GM04503 (cell line): ENCODE measurements around the gene LCN2.
"Not testable (repeated sequence)": the region's sequence is repeated elsewhere in the genome, so short reads cannot be mapped to it uniquely, and the experiment has no call there.

Source experiments
- DNase-seq: peaks from one replicate; pipeline ENCODE4 v3.0.0-alpha.2; 2012; ENCODE audit warnings: low read depth

LCN2 gene

DNA sequence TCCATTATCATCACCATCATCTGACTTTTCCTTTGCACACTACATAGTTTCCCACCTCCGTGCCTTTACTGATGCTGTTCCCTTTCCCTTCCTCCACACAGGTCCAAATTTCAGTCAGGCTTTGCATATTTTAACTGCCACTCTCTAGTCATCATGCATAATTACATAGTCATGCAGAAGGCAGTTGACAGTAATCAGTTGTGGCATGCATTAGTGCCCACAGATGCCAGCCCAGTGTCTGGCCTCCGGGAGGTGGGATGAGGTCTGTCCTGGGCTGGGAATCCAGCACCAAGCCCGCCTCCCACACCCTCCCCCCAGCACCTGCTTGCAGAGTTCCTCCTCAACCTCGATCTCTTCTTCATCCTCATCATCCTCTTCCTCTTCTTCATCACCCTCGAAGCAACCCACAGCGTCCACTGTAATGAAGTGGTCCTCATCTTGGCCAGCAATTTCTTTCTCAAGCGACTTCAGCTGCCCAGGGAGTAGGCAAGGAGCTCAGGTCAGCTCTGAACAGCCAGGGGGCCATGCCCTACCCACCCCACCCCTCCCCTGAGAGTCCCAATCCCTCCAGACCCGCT lies 19.6 kb downstream of the LCN2 start:
- DNase-seq: no peak

DNA sequence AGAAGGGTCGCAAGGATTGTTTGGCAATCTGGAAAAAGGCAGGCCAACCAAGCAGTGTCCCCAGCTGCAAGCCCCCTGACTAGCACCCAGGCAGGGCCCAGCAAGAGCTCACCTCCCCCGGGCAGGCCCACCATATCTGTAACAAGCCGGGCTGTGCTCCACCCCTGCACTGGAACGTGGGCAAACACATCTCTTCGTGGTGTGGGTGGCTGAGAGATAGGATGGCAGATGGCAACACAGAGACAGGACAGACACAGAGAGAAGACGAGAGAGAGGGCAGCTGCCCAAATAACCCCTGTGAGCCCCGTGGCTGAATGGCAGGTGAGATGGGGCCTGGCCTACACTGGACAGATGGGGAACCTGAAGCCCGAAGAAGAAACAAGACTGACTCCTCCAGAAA lies 20.2 kb downstream of the LCN2 start:
- DNase-seq: no peak

DNA sequence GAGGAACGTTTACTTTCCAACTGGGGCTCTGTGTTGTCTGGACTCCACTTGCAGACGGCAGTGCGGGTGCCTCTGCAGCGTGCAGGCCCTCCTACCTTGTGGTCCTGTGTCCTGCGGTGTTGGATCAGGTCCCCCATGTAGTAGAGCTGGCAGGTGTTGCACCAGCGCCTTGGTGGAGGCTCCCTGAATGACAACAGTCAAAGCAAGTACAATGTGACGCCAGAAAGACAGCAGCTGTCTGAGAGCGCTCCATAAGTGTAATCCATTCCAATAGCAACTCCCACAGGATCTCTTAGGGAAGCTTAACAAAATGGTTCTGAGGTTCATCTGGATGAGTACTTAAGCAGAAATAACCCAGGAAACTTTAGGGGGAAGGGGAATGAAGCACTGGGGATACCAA lies 20.7 kb downstream of the LCN2 start:
- DNase-seq: no peak

DNA sequence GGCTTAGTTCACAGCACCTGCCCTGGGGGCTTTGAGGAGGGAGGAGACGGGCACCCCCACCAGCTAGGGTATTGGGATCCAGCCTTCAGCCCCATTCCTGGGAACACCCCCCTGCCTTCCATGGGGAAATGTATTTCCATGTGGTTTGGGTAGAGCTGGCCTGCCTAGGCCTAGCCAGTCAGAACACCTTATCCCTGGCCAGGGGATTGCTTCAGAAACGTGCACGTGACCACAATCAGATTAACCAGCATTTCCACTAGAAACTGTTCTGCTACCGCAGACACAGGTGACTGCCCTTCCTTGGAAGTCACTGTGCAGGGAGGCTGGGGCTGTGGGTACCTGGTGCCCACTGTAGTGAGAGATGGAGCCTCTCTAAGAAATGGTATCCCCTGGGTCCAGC lies 24.8 kb downstream of the LCN2 start:
- DNase-seq: no peak

DNA sequence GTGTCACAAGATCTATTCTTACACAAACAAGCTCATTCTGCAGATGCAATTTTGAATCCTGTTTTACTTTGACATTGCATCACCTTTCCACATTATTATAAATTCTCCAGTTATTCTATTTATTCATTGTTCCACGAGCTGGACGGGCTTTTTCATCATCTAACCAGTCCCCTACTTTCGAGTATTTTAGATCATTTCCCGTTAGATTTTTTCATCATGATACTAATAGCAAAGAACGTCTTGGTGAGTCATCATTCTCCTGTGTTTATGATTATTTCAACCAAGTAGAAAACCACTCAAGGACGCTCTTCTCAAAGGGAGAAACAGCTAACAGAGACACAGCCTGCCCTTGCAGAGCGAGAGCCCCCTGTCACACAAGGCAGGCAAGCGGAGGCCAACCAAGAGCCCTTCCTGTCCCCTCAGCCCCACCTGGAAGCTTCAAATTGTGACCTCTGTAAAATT lies 25.9 kb downstream of the LCN2 start:
- no peak for DNase-seq

DNA sequence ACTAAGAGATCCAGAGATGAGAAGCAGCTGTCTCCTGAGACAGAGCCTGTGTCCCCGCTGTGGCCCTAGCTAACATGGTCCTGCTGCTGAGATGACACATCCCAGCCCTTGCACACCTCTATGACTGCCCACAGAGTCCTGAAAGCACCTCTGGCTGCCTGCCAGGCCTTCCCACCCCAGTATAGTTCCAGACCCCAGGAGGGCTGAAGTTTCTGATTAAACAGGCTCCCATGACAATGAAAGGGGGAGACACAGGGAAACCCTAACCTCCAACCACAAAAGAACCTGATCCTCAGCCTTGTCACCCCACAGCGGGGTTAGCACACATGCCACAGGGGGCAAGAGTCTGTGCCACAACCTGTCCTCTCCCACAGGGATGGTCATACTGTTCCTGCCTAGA lies 26.5 kb downstream of the LCN2 start:
- no peak for DNase-seq

DNA sequence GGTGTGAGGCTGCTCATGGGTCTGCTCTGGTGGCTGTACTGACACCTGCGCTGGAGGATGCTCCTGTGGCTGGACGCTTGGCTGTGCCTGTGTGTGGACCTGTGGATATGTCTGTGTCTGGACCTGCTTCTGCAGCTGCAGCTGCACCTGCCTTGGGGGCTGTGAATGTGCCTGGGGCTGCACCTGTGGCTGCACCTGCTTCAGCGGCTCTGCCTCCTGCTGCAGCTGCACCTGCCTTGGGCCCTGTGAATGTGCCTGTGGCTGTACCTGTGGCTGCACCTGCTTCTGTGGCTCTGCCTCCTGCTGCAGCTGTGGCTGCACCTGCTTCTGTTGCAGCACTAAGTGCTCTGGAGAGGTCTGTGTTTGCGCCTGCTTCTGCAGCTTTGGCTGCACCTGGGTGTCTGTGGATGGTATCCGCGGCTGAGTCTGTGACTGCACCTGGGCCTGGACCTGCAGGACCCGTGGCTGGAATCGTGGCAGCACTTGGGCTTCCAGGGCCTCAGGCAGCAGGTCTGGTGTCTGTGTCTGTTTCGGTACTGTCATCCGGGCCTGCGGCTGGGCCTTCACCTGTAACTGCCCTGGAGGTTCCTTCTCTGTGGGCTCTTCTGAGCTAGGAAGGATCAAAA lies 29.7 kb downstream of the LCN2 start:
- DNase-seq: no peak

DNA sequence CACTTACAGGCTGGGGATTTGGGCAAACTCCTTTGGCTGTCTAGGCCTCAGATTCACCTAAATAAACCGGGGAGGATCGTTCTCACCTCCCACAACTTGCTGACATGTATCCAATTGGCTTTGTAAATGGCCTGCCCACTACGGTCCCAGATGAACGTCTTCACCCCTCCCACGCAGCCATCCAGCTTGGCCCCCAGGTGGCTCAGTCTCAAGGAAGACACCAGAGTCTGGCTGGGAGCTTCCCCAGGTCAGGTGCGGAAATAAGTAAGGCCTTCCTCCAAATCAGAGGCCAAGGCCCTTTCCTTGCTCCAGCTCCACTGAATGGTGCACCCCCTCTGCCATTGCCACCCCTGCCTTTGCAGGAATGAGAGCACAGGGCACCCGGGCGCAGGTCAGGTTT lies 30.7 kb downstream of the LCN2 start:
- no peak for DNase-seq

DNA sequence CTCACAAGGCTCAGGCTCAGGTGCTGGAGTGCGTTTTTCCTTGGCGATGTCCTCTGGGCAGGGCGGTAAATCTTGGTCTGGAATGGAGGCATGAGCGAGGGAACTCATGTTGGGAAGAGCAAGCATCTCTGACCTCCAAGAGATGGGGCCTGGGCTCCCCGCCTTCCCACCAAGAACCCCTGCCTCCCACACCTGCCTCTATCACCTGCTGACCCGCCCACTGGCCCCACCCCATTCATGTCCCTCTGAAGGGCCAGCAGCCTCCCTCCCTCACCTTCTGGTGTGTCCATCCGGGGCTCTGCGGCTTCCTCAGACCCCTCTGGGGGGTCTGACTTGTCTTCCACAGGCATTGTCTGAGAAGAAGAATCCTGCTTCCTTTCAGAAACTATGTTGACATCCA lies 31.2 kb downstream of the LCN2 start:
- DNase-seq: no peak

DNA sequence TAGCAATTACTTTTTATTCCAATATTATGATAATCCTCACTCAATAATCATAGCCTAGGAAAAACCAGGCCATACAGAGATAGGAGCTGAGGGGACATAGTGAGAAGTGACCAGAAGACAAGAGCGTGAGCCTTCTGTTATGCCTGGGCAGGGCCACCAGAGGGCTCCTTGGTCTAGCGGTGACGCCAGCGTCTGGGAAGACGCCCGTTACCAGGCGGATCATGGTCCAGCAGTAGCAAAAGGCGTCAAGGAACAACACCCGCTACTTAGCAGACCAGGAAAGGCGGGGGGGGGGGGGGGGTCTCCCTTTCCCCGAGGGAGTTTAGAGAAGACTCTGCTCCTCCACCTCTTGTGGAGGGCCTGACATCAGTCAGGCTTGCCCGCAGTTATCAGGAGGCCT lies 32.2 kb downstream of the LCN2 start:
- not testable (repeated sequence) for DNase-seq

DNA sequence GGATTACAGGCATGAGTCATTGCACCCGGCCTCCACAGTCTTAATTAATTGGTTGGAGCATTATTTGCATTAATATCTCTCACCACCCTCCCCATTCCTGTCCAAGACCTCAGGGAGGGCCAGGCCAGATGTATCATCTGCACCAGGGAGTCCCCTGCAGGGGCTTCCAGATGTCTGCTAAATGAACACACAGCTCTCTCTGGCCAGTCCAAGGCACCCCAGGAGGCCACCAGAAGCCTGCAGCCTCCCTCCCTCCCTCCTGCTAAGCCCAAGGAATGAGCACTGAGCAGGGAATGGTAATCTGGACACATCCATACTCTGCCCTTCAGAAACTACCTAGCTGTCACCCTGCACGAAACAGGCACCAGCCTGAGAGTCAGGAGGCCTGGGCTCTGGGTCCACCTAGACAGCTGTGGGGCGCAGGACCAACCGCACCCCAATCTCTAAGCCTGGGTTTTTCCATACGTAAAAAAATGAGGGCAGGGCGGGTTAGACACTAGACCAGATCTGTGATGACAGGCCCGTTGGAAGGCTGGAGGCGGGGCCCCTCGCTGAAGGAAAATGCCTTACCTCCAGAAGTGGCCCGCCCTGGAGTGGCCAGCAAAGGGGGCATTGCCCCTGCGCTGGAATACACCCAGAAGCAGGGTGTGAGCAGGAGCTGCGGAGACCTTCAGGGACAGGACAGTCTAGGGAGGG lies 33.8 kb downstream of the LCN2 start:
- DNase-seq: no peak

DNA sequence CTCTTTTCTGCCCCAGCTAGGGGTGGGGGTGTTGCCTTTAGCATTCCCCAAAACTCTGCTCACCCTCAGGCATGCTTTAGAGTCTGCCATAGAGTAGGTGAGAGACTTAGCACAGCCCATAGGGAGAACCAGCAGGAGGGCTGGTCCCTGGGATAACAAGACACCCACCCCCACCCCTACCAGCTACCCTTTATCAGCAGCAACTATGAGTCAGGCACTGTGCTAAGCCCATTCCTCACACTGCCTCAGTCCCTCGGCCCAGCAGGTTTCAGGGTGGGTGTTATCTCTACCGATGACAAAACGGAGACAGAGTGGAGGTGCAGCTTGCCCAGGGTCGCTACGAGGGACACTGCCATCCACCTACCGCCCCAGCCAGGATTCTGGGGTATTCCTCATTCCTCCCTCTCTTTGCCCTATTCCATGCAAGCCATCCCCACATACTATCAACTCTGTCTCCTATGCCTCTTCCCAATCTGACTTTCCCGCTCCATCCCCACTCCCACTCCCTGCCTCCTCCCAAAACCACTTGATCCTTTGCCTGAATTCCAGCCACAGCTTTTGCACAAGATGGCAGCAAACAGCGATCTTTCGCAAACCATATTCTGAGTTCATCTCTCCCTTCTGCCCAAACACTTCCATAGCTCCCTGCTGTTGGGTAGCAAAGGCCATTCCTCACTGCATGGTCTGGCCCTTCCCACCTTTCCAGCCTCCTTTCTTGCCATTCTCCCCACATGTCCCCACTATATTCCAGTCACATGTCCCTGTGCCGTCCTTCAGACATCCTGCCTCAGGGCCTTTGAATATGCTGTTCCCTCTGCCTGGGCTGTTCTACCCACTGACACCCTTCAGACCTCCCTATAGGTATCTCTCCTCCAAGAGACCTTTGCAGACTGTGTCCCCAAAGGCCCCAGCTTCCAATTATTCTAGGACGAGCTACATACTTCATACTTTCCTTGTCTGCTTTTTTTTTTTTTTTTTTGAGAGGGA lies 37.0 kb downstream of the LCN2 start:
- no peak for DNase-seq

DNA sequence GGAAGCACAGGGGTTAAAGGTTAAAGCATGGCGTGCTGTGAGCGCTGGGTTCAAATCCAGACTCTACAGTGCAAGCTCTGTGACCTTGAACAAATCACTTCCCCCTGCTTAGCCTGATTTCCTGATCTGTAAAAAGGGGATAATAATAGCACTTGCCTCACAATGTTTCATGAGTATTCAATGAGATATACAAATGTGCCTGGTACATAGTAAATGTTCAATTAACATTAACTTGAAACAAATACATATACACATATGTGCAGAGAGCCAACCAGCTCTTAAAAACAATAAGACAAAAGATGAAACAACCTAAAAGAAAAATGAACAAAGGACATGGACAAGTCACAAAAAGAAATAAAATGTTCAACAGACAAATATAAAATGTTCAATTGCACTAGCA lies 38.1 kb downstream of the LCN2 start:
- no peak for DNase-seq

DNA sequence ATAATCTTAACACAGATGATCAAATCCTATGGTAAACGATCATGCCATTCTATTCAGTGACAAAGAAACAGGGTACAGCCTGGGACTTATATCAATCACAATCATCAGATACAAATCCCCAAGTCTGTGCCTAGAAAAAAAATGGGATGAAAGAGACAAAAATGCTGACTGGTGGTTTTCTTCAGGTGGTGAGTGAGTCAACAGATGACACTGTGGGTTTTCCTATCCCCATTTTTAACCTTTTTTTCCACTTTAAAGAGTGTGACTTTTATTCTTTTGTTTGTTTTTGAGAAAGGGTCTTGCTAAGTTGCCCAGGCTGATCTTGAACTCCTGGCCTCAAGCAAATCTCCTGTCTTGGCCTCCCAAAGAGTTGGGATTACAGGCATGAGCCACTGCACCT lies 39.0 kb downstream of the LCN2 start:
- DNase-seq: no peak

DNA sequence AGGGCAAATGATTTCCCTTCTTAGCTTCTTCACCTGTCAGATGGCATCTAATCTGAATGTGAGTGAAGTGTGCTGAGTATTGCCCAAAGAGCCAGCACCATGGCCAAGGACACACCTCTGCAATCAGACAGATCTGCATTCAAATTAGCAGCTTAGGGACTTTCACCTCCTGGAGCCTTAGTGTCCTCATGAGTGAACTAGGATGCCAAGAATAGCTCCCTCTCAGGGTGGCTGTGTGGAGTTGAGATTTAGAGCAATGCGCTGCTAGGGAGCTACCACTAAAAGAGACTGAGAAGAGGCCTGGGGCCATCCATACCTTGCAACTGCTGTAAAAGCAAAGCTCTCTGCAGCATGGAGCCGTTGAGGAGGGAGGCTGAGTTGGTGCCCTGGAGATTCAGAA lies 40.8 kb downstream of the LCN2 start:
- no peak for DNase-seq

DNA sequence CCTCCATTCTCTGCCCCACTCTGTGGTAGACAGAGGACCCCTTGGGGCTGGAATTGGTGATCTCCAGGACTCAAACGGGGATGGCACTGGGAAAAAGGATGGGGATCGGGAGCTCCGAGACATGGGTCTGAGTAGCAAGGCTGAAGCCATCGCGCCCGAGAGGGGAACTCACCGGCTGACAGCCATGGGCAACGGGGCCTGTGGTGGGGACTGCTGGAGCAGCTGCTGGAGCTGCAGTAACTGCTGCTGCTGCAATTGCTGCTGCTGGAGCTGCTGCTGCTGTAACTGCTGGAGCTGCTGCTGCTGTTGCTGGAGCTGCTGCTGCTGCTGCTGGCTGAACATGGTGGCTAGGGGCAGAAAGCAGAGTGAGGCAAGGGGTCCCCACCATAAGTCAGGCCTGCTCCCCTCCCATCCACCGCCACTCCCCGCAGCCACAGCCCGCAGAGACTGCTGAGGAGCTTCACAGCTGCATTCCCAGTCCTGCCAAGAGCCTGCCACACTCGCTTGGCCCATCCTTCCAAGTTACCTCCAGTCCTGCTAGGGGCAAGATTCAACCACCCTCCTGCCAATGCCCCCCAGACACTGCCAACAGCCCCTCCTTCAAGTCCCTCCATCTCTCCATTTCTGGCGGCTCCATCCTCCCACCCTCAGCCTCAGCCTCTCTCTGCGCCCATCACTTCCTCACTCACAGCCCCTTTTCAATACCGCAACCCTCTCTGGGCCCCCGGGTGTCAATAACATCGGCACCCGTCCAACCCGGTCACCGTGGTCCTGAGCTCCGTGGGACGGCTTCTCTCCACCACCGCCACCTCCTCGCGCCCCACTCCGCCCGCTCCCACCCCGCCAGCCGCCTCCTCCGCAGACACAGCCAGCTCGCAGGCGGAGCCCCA lies 41.5 kb downstream of the LCN2 start:
- DNase-seq: no peak

DNA sequence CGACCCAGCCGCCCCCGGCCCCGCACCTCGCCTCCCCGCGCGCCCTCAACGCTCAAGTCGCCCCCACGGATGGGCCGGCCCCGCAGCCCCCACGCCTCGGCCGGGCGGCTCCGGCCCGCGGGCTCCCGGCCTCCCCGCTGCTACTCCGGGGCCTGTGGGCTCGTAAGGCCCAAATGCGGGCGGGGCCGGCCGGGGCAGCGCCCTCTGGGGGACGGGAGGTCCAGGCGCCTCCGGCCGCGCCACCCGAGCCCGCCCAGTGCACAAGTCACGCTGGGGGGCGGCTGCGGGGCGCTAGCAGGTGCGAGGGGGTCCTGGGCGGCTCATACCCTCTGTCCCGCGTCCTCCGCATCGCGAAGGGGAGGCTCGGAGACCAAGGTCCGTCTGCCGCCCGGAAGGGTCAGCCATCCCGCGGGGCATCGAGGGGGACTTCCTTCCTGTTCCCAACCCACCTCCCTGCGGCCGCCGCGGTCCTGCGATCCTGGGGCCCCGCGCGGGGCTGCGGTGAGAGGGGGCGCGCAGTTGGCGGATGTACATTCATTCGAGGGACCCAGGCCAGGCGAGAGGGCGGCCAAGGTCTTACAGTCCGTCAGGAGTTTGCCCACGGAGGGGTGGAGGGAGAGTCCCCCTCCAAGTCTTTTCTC lies 42.3 kb downstream of the LCN2 start, which contains the start of gene CIZ1:
Gene CIZ1 (minus strand): TSS at position 167 of the 641 bp plus-strand sequence. CDS start 715 bp downstream, outside the sequence.
- no peak for DNase-seq

DNA sequence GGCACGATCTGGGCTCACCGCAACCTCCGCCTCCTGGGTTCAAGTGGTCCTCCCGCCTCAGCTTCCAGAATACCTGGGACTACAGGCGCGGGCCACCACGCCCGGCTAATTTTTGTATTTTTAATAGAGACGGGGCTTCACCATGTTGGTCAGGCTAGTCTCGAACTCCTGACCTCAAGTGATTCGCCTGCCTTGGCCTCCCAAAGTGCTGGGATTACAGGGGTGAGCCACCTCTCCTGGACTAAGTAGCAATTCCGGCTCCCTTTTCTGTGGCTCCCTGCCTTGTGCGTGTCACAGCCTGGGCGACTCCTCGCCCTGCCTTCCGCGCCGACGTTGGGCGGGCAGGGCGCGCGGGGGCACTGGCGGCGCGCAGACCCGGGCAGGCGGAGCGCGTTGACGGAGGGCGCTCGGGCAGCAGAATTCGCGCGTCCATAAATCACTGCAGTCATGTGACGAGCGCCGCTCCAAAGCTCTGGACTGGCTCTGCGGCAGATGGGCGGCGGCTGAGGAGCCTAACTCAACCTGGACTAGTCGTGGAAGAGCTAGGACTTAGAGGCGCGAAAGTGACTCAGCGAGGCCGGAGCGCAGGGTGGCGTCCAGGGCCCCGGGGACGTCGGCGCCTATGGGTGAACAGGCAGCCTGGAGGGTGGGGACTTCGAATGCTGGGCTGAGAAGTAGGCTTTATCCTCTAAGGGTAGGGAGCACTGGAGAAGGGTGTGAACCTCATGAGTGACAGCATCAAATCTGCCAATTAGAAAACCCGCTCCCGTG lies 43.5 kb downstream of the LCN2 start:
- DNase-seq: peak; percentile 73

DNA sequence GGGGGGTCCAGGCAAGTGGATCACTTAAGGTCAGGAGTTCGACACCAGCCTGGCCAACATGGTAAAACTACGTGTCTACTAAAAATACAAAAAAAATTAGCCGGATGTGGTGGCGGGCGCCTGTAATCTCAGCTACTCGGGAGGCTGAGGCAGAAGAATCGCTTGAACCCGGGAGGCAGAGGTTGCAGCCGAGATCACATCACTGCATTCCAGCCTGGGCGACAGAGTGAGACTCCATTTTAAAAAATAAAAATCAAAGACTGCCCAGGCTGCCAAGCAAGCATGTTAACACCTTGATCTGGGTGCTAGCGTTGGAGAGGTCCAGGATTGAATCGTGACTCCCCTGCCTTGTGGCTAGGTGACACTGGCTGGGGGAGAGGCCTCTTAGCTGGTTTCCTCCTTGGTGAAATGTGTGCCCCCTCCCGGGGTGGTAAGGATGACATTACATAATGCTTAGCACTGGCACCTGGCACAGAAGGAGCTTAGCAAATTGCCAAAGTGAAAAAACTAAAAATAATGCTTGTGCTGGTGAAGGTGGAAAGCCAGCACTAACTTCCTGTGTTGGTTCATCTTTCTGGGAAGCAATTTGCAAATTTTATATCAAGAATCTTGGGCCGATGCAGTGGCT lies 44.3 kb downstream of the LCN2 start:
- no peak for DNase-seq
